Measurements from ENCODE around the gene PYCR2.

The PYCR2 gene

GRCh38 chr1:225897595-225898514 lies 26.2 kb downstream of the PYCR2 start:
- POLR2A ChIA-PET (ENCODE audit: low non-redundant PET): no interaction called here
- H3K27ac ChIP-seq: no peak overlapping the region
- no peak for TF ChIP-seq CTCF (conservative IDR thresholded peaks at IDR 0.05; ENCODE audit: low read depth)
- DNase-seq (ENCODE audit: low spot score): no peak
- CTCF ChIA-PET: interaction anchor here (0.8 to 1.3 kb wide), 2 partner anchors 15 to 423 kb away, joined by 3 to 6 read pairs; partner anchors contain the start of gene TMEM63A

- DNase-seq (ENCODE audit: low spot score): peak; percentile 81
- no peak for TF ChIP-seq CTCF (conservative IDR thresholded peaks at IDR 0.05; ENCODE audit: low read depth)
- CTCF ChIA-PET: interaction anchor here (0.8 to 1.3 kb wide), 2 partner anchors 15 to 422 kb away, joined by 3 to 6 read pairs; partner anchors contain the start of gene TMEM63A
- POLR2A ChIA-PET (ENCODE audit: low non-redundant PET): no interaction called here
- peak overlapping the region; percentile 46 for H3K27ac ChIP-seq
Observed at GRCh38 chr1:225896937-225897549, 27.0 kb downstream of the PYCR2 start.

GRCh38 chr1:225896494-225896893 lies 27.6 kb downstream of the PYCR2 start:
- POLR2A ChIA-PET (ENCODE audit: low non-redundant PET): interaction anchor here (0.7 kb wide), 1 partner anchor 50 kb away, joined by 4 read pairs; no protein-coding TSS in a partner anchor
- CTCF ChIA-PET: no interaction called here
- no peak for TF ChIP-seq CTCF (conservative IDR thresholded peaks at IDR 0.05; ENCODE audit: low read depth)
- H3K27ac ChIP-seq: no peak overlapping the region
- DNase-seq (ENCODE audit: low spot score): no peak

GRCh38 chr1:225892307-225892706 lies 31.7 kb downstream of the PYCR2 start:
- no peak for TF ChIP-seq CTCF (conservative IDR thresholded peaks at IDR 0.05; ENCODE audit: low read depth)
- DNase-seq (ENCODE audit: low spot score): no peak
- ChIA-PET CTCF (no interaction called here), POLR2A (ENCODE audit: low non-redundant PET) (interaction anchor here (0.6 kb wide), 1 partner anchor 59 kb away, joined by 5 read pairs; no protein-coding TSS in a partner anchor)
- H3K27ac ChIP-seq: no peak overlapping the region

GRCh38 chr1:225891229-225891972 lies 32.6 kb downstream of the PYCR2 start:
- ChIA-PET CTCF (no interaction called here), POLR2A (ENCODE audit: low non-redundant PET) (no interaction called here)
- peak overlapping the region; percentile 20; the same call in 1 of the 2 replicates for H3K27ac ChIP-seq
- no peak for DNase-seq (ENCODE audit: low spot score)
- TF ChIP-seq CTCF (conservative IDR thresholded peaks at IDR 0.05; ENCODE audit: low read depth): no peak
